GM21515 (cell line): ENCODE data around the gene ZNF664.
"Not testable (repeated sequence)": the region's sequence is repeated elsewhere in the genome, so short reads cannot be mapped to it uniquely, and the experiment has no call there.

Source experiments
- ATAC-seq: cut with Tn5 transposase; IDR thresholded peaks from one replicate; pipeline ENCODE4 v1.9.1; 2021; ENCODE audit not compliant: unreplicated experiment

The ZNF664 gene

GRCh38 chr12:123941000-123941399, 32.0 kb upstream of the ZNF664 start:
- no peak for ATAC-seq

GRCh38 chr12:123941624-123942237, 31.3 kb upstream of the ZNF664 start:
- no peak for ATAC-seq

GRCh38 chr12:123942238-123942653, 30.8 kb upstream of the ZNF664 start:
- no peak for ATAC-seq

- ATAC-seq = no peak
Measured at GRCh38 chr12:123942911-123943648, 29.9 kb upstream of the ZNF664 start.

- no peak for ATAC-seq
Measured at GRCh38 chr12:123943816-123944215, 29.2 kb upstream of the ZNF664 start.

GRCh38 chr12:123944696-123945095, 28.3 kb upstream of the ZNF664 start:
- ATAC-seq = no peak

GRCh38 chr12:123945287-123946151, 27.5 kb upstream of the ZNF664 start:
- ATAC-seq = no peak

- no peak for ATAC-seq
Measured at GRCh38 chr12:123946152-123946515, 26.9 kb upstream of the ZNF664 start.

GRCh38 chr12:123946516-123947505, 26.2 kb upstream of the ZNF664 start:
- not testable (repeated sequence) for ATAC-seq

- ATAC-seq = not testable (repeated sequence)
Measured at GRCh38 chr12:123947531-123947930, 25.5 kb upstream of the ZNF664 start.

GRCh38 chr12:123948401-123948795, 24.6 kb upstream of the ZNF664 start:
- ATAC-seq = no peak

GRCh38 chr12:123948796-123949769, 23.9 kb upstream of the ZNF664 start:
- ATAC-seq = no peak

- ATAC-seq = no peak
Measured at GRCh38 chr12:123949770-123950165, 23.2 kb upstream of the ZNF664 start.

- no peak for ATAC-seq
Measured at GRCh38 chr12:123950476-123951349, 22.3 kb upstream of the ZNF664 start.

- ATAC-seq = no peak
Measured at GRCh38 chr12:123951467-123951866, 21.5 kb upstream of the ZNF664 start.

GRCh38 chr12:123952037-123952436, 21.0 kb upstream of the ZNF664 start:
- ATAC-seq = no peak

- ATAC-seq = no peak
Measured at GRCh38 chr12:123954647-123955350, 18.2 kb upstream of the ZNF664 start.

GRCh38 chr12:123956249-123956648, 16.8 kb upstream of the ZNF664 start:
- ATAC-seq = no peak
